GM13976 (cell line): ENCODE measurements around the gene DNAJB6.

ENCODE experiments used
- DNase-seq: peaks from one replicate; pipeline ENCODE4 v3.0.0; 2012; ENCODE audit warnings: low spot score
- CTCF ChIP-seq: IDR thresholded peaks from 2 replicates; pipeline ENCODE4 v1.5.1; 2012; ENCODE audit warnings: borderline replicate concordance, mild to moderate bottlenecking; ENCODE audit not compliant: insufficient read depth; ENCODE audit errors: extremely low read depth, missing control alignments, control extremely low read depth
- in situ Hi-C: fragments of 300-500 bp; cut with MboI; formaldehyde crosslinking; loops from one replicate; pipeline ENCODE4 v1.12.0; 2022; ENCODE audit warnings: low sequenced_read_pairs, mixed read lengths, inconsistent platforms; ENCODE audit not compliant: unreplicated experiment

The DNAJB6 gene

GRCh38 chr7:157399086-157399687, 62.4 kb downstream of the DNAJB6 start:
- in situ Hi-C loops, result no loop called here
- no peak for DNase-seq
- no peak for TF ChIP-seq CTCF

- no peak for DNase-seq
- in situ Hi-C loops, result no loop called here
- no peak for TF ChIP-seq CTCF
Measured at GRCh38 chr7:157400171-157400860, 63.5 kb downstream of the DNAJB6 start.

- TF ChIP-seq CTCF, result no peak
- in situ Hi-C loops, result no loop called here
- no peak for DNase-seq
Measured at GRCh38 chr7:157401567-157402387, 65.0 kb downstream of the DNAJB6 start.

- in situ Hi-C loops, result no loop called here
- DNase-seq, result no peak
- TF ChIP-seq CTCF, result no peak
Measured at GRCh38 chr7:157402388-157402703, 65.5 kb downstream of the DNAJB6 start.

- in situ Hi-C loops, result no loop called here
- TF ChIP-seq CTCF, result no peak
- no peak for DNase-seq
Measured at GRCh38 chr7:157402911-157403534, 66.2 kb downstream of the DNAJB6 start.

- TF ChIP-seq CTCF, result no peak
- DNase-seq, result no peak
- in situ Hi-C loops, result no loop called here
Measured at GRCh38 chr7:157403646-157404401, 67.0 kb downstream of the DNAJB6 start.
